ENCODE data around the gene PWWP2B. TPM values are rescaled to one million over a fixed set of nuclear protein-coding genes. Genes with fewer than 3 reads are reported as not detected.

Gene PWWP2B
- total and polyA plus RNA-seq, 2 donors (not counting 3 experiments of a cell fraction or from before 2014, with no cell fraction given) = 4.6 to 11.8 TPM

DNA sequence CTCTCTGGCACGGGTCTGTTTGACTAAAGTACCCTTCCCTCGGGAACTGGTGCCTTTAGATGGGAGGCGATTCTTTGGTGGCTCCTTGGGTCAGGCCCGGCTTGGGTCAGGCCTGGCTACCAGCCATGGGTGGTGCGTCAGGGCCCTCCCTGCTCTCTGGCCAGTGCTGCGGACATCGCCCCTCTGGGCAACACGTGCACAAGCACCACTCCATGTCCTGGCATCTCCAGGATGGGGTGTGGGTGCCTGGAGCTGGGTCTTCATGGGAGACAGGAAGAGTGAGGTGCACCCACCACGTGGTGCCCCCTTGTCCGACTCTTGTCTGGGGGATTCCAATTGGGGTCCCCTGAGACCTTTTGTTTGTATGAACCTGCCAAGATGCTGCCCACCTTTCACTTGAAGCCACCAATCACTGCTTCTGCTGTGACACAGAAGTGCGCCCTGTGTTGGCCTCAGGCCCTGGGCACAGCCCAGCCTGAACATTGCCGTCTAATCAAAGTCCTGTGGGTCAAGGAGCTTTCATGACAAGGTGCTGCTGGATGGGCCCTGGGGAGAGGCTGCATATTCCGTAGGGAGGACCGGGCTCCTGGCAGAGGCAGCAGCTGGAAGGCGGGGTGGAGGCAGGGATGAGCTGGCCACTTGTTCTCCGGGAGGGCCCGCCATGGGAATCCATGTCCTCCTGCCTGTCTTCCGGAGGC, 11.1 kb upstream of the PWWP2B start:
- Histone ChIP-seq H3K36me3 (ENCODE audit: control insufficient read depth in 2 of 2, extremely low read depth in 1 of 2, insufficient read depth in 2 of 2, low read length in 2 of 2) (no peaks in the 10 kb centered on the region), H3K27me3 (ENCODE audit: control insufficient read depth in 2 of 2, insufficient read depth in 2 of 2, low read length in 2 of 2) (peaks cover 0 to 2% of the 10 kb centered on the region in 2 experiments), H3K79me2 (ENCODE audit: control insufficient read depth, insufficient read depth, low read length) (no peaks in the 10 kb centered on the region), H3K9ac (replicated peaks; ENCODE audit: extremely low read depth, insufficient read depth, low read length) (no peak overlapping the region), H3K9me1 (replicated peaks; ENCODE audit: control insufficient read depth, extremely low read depth, insufficient read depth, low read length) (no peaks in the 10 kb centered on the region), H2AFZ (ENCODE audit: low read depth, low read length) (no peak overlapping the region), H4K20me1 (replicated peaks; ENCODE audit: control insufficient read depth, extremely low read depth, insufficient read depth, low read length) (no peaks in the 10 kb centered on the region), H3K4me1 (ENCODE audit: control insufficient read depth, extremely low read depth, insufficient read depth, low read length) (no peaks in the 10 kb centered on the region), H3K9me3 (replicated peaks; ENCODE audit: control insufficient read depth, insufficient read depth, low read length) (no peaks in the 10 kb centered on the region), H3K27ac (ENCODE audit: insufficient read depth, low read depth, low read length) (no peak overlapping the region), H3K4me2 (ENCODE audit: insufficient read depth, low read length) (no peak overlapping the region), H3K4me3 (replicated peaks in 1 of 3; ENCODE audit: insufficient read depth in 1 of 3, low read depth in 1 of 3, low read length in 3 of 3) (no peak overlapping the region)
- ChIA-PET POLR2A (no interaction called here), CTCF (no interaction called here)
- dilution Hi-C loops (cut with MboI; ENCODE audit: extremely low pct_ligation_motif_present, low sequenced_read_pairs) = no loop called here
- BruUV-seq (replicated peaks) = no TSS peak
- no peak for DNase-seq (ENCODE audit: low read depth, low spot score)
- no peak for TF ChIP-seq JUN (IDR thresholded peaks at IDR 0.05; ENCODE audit: borderline replicate concordance, insufficient read depth, insufficient read length, low read depth)
- TF ChIP-seq, protein P1, sequence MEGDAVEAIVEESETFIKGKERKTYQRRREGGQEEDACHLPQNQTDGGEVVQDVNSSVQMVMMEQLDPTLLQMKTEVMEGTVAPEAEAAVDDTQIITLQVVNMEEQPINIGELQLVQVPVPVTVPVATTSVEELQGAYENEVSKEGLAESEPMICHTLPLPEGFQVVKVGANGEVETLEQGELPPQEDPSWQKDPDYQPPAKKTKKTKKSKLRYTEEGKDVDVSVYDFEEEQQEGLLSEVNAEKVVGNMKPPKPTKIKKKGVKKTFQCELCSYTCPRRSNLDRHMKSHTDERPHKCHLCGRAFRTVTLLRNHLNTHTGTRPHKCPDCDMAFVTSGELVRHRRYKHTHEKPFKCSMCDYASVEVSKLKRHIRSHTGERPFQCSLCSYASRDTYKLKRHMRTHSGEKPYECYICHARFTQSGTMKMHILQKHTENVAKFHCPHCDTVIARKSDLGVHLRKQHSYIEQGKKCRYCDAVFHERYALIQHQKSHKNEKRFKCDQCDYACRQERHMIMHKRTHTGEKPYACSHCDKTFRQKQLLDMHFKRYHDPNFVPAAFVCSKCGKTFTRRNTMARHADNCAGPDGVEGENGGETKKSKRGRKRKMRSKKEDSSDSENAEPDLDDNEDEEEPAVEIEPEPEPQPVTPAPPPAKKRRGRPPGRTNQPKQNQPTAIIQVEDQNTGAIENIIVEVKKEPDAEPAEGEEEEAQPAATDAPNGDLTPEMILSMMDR (IDR thresholded peaks at IDR 0.05; ENCODE audit: extremely low read depth in 1 of 2, insufficient read depth in 1 of 2, low read depth in 1 of 2, low read length in 2 of 2) = no peak
- TF ChIP-seq GATA2 (IDR thresholded peaks at IDR 0.05; ENCODE audit: insufficient read depth, insufficient read length, low read depth, low read length) = no peak
- TF ChIP-seq POLR2AphosphoS5 (IDR thresholded peaks at IDR 0.05; ENCODE audit: insufficient read depth, low read depth, low read length) = no peak
- no peak for TF ChIP-seq EZH2 (IDR thresholded peaks at IDR 0.05; ENCODE audit: borderline replicate concordance, low read depth, low read length, severe bottlenecking)
- TF ChIP-seq POLR2A (IDR thresholded peaks at IDR 0.05; ENCODE audit: low read depth, low read length) = no peak
- TF ChIP-seq FOS (IDR thresholded peaks at IDR 0.05; ENCODE audit: borderline replicate concordance, insufficient read depth, low read length) = no peak
- no peak for TF ChIP-seq MYC (IDR thresholded peaks at IDR 0.05; ENCODE audit: low read depth, low read length)
- TF ChIP-seq, protein P2, sequence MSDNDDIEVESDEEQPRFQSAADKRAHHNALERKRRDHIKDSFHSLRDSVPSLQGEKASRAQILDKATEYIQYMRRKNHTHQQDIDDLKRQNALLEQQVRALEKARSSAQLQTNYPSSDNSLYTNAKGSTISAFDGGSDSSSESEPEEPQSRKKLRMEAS (IDR thresholded peaks at IDR 0.05; ENCODE audit: insufficient read depth, insufficient read length) = no peak
- FAIRE-seq = no peak
- intact Hi-C loops (cut with micrococcal nuclease) = loop anchor here (5.0 kb wide), 1 partner anchor 251 kb away; no protein-coding TSS in a partner anchor
